GM08714 (cell line): ENCODE measurements around the gene TSBP1.
"Not testable (repeated sequence)": the region's sequence is repeated elsewhere in the genome, so short reads cannot be mapped to it uniquely, and the experiment has no call there.

ENCODE experiments used
- H3K4me3 ChIP-seq: fragments of 200-500 bp; sonication (Bioruptor generic); 2 replicates; pipeline ENCODE4 v1.5.1; 2014; ENCODE audit warnings: mild to moderate bottlenecking, low read length, inconsistent platforms
- ZNF274 ChIP-seq: IDR thresholded peaks from 2 replicates; pipeline ENCODE4 v1.6.1; 2012; ENCODE audit warnings: mild to moderate bottlenecking, low read depth, low read length

TSBP1 gene

DNA sequence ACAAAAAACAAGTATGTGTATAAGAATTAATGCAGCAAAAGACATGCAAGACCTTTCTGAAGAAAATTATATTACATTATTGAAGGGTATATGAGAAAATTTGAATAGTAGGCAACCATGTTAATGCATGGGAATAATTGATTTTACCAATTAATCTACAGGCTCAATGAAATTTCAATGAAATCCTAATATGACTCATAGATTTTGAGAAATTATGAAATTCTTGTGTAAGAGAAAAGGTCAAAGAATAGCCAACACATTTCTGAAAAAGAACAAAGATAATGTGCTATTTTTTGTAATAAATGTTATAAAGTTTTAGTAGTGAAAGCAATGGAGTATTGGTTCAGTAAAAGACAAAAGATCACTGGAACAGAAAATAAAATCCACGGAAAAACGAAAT is 18.4 kb downstream of the TSBP1 start:
- H3K4me3 ChIP-seq = no peak overlapping the region
- TF ChIP-seq ZNF274 = no peak

DNA sequence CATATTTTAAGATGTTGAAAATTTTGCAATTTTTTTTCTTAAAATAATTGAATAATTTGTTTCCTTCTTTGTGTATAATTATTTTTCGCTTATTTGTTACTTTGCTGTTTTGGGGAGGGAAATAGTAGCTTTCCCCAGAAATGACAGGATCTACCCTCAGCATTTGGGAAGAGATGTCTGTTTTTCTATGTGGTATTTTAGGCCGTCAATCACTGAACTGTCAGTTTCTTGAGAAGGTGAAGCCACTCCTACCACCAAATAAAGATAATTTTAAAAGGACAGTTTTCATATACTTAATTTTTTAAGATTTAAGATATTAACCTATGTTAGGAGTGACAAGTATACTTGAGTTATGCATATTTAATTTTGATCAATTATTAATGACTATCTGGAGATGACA is 31.5 kb downstream of the TSBP1 start:
- H3K4me3 ChIP-seq = no peak overlapping the region
- no peak for TF ChIP-seq ZNF274

DNA sequence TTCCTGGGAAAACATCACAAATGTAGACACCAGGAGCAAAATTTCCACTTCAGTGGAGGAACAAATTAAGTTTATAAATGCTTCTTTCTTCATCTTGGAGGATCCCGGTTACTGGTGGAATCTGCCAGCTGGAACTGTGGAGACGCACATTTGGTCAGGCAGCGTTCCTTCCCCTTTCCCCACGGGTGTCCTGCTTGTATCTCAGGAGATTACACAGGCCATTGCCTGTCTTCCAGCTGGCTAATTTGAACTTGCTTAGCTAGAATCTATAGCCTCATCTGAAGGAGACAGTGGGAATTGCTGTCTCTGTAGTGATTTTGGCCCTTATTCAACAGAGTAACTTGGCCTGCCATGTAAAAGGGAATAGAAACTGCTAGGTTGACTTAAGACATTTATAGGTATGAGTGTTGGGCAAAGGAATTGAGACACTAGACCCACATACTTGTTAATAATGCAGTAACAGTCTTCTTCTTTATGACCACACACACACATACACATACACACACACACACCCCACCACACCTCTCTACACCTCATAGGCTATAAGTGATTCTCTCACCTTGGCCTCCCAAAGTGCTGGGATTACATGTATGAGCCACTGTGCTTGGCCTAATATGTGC is 34.4 kb downstream of the TSBP1 start:
- no peak for TF ChIP-seq ZNF274
- H3K4me3 ChIP-seq = no peak overlapping the region

DNA sequence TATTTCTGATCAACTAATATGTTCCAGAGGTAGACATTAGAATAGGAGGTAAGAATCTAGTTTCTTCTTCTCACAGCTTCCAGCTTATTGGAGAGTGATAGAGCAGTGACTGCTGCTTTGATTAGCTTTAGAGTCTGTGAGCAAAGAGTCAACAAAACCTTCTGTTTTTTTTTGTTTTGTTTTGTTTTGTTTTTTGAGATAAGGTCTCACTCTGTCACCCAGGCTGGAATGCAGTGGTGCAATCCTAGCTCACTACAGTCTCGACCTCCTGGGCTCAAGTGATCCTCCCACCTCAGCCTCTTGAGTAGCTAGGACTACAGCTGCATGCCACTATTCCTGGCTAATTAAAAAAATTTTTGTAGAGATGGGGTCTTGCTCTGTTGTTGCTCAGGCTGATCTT is 39.3 kb downstream of the TSBP1 start:
- no peak for TF ChIP-seq ZNF274
- no peak overlapping the region for H3K4me3 ChIP-seq

DNA sequence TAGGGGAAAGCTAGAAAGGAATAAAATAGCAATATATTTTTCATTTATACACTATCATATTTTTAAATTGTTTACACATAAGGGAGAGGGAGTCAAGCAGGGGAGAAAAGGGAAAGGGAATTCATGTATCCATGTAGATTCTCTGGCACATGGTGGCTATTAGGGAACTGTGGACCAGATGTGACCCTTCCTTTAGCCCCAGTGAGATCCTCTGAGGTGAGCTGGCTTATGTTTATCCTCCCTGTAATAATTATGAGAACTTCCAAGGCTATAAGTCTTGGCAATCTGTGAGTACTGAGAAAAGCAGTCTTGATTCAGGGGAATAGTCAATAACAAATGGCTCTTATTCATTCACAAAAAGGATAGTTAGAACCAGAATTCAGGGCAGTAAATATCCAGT is 42.6 kb downstream of the TSBP1 start:
- H3K4me3 ChIP-seq = no peak overlapping the region
- no peak for TF ChIP-seq ZNF274

DNA sequence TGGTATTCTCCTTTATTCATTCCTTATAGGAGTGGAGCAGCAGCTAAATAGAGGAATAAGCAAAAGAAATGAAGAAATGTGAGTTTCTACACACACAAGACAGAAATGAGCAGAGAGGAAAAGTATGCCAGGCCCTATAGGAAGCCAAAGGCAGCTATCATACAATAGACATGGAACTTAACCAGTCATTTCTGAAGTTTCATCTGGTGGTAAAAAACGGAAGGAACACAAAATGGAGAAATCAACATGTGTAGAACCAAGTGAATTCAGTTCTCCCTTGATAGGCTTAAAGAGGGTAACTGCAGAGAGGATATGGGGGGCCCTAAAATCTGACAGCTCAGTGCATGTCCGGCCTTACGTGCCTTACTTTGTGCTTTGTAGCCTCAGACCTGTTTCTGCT is 44.6 kb downstream of the TSBP1 start:
- H3K4me3 ChIP-seq = no peak overlapping the region
- TF ChIP-seq ZNF274 = no peak

DNA sequence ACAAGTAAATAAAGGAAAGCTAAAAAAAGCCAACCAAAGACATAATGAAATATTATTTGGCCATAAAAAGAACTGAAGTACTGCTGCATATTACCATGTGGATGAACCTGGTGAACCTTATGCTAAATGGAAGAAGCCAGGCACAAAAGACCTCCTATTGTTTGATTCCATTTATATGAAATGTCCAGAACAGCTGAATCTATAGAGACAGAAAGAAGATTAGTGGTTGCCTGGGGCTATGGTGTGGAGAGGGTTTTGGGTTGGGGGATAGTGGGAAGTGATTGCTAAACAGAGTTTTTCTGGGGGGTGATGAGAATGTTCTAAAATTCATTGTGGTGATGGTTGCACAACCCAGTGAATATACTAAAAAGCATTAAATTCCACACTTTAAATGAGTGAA is 53.2 kb downstream of the TSBP1 start:
- H3K4me3 ChIP-seq = no peak overlapping the region

DNA sequence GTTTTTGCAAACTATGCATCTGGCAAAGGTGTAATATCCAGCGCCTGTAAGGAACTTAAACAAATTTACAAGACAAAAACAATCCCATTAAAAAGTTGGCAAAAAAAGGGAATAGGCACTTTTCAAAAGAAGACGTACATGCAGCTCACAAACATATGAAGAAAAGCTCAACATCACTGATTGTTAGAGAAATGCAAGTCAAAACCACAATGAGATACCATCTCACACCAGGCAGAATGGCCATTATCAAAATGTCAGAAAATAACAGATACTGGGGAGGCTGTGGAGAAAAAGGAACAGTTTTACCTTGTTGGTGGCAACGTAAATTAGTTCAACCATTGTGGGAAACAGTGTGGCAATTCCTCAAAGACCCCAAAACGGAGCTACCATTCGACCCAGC is 54.2 kb downstream of the TSBP1 start:
- TF ChIP-seq ZNF274 = no peak
- H3K4me3 ChIP-seq = no peak overlapping the region

More for the DNA sequence above, 53.2 kb downstream of the TSBP1 start:
- no peak for TF ChIP-seq ZNF274

DNA sequence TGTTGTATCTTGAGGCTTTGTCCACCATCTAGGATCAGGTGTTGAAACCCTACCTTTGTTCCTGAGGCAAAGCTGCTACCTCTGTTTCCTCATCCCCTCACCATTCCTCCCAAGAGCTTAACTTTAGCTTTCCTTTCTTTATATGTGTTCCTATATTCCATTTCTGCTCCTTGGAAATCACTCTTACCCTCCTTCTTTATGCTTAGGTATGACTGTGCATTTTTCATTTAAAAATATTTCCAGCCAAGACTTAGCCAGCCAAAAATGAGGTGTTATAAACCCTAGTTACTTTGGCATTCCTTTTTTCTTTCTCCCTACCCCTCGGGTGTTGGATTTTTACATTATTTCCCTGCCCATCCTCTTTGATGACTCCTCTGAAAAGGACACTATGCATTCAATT is 57.7 kb downstream of the TSBP1 start:
- H3K4me3 ChIP-seq = no peak overlapping the region
- no peak for TF ChIP-seq ZNF274

DNA sequence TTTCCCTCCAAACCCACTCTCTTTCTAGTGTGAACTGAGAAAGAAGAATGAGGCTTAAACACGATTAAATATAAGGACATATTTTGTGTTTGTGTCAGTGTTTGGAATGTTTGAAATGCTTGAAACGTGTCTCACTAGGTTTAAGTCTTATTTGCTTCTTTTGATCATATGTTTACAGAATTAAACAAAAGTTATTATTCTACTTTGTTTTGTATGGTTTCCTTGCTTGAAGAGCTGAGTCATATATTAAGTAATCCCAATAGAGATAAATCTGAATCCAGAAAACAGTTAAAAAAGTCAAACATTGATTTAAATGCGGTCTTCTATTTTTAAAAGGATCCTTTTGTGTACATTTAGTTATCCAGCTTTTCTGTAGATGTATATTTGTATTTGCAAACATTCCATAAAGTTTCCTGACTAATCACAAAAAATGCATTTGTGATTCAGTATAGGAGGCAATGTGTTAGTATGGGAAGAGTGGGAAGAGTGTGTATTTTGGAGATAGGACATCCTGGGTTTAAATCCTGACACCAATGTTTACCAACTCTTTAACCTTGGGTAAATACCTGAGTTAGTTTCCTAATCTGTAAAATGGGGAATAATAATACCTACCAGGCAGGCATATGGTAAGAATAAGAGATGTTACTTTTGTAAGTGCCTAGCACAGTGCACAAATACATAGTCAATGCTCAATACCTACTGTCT is 72.9 kb downstream of the TSBP1 start:
- no peak overlapping the region for H3K4me3 ChIP-seq
- no peak for TF ChIP-seq ZNF274

DNA sequence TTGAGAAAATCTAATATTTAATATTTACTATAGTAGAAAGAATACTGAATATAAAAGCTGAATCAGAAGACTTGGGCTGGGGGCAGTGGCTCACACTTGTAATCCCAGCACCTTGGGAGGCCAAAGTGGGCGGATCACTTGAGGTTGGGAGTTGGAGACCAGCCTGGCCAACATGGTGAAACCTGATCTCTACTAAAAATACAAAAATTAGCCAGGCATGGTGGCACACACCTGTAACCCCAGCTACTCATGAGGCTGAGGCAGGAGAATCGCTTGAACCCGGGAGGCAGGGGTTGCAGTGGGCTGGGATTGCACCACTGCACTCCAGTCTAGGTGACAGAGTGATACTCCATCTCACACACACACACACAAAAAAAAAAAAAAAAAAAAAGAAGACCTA is 76.7 kb downstream of the TSBP1 start:
- not testable (repeated sequence) for H3K4me3 ChIP-seq

DNA sequence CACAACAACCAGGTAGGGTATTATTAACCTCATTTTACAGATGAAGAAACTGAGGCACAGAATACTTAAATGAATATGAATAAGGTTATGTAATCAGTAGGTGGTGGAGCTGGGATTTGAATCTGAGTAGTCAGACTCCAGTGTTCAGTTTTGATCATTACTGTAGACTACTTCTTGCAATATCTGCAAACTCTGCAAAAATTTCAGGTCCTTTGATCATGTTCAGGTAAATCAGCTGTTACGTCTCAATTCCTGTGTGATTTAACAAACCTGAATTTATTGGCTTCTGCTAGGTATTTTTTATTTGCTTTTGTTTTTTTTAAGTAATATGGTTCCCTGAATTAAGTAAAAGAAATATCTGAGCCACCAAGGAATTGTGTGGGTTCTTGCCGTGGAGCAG is 77.1 kb downstream of the TSBP1 start:
- H3K4me3 ChIP-seq = no peak overlapping the region
- no peak for TF ChIP-seq ZNF274

DNA sequence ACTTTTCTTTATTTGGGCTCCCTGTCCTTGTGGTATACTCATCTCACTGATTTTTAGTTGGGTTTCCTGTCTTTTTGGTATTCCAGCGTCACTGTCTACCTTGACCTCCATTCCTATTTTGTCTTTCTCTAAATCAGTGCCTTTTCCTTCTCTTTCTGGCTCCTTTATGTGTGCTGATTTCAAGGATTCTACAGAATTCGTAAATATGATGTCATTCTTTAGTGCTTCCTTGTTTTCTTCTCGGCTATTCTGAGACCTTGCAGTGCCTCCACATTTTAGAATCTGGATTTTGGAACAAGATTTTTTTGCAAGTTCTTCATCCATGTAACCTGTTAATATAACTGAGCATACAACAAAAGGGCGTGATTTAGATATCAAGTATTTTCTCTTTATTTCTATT is 78.0 kb downstream of the TSBP1 start:
- H3K4me3 ChIP-seq = no peak overlapping the region
- TF ChIP-seq ZNF274 = no peak

DNA sequence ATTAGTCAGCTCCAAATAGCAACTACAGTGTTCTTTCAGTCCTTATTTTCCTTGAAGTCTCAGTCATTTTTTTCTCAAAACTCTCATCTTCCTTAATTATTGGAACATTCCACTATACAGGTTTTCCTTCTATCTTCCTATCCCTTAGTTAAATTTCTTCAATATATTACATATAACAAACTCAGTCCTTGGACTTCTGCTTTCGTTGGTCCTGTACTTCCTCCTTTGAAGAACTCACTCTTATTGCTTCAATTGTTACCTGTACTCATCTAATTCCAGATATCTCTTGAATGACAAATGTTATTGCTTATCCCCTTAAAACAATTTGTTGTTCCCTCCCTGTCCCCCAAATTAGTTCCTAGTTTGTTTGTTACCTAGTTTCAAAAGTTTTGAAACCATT is 80.2 kb downstream of the TSBP1 start:
- no peak overlapping the region for H3K4me3 ChIP-seq
- TF ChIP-seq ZNF274 = no peak

DNA sequence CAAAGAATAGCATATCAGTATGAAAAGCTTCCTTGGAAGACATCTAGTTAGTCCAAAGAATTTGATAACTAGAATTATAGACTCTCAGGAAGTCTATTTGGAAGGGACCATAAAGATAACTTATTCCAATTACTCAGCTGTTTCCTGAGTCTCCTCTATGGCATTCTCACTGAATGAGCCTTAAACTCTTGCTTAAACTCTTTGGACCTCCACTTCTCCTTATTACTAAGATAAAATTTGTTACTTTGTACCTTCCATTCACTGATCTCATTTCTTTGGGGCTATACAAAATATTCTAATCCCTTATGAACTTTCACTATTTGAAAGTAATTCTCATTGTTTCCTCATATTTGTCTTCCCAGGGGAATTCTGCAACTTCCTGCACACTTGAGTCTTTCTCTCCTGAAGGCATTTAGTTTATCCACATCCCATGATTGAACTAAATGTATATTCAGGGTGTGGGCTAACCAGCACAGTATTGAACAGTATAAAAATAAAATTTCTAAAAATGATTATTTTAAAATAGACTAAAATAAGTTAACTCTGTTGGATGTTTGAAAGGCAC is 80.7 kb downstream of the TSBP1 start:
- no peak overlapping the region for H3K4me3 ChIP-seq
- TF ChIP-seq ZNF274 = no peak
